Progenitor cell of endocrine pancreas (in vitro differentiated cells): ENCODE results near the gene KRT85. TPM values are rescaled to one million over a fixed set of nuclear protein-coding genes. Genes with fewer than 3 reads are reported as not detected.
"Not testable (repeated sequence)": the region's sequence is repeated elsewhere in the genome, so short reads cannot be mapped to it uniquely, and the experiment has no call there.

Source experiments
- DNase-seq: peaks from one replicate; pipeline ENCODE4 v3.0.0; 2021; ENCODE audit warnings: low spot score; ENCODE audit not compliant: unreplicated experiment
- H3K27ac Mint-ChIP-seq: 2 replicates; pipeline ENCODE4 v1.8.0; 2021; ENCODE audit warnings: mild to moderate bottlenecking, moderate library complexity, mixed read lengths
- H3K27me3 Mint-ChIP-seq: 2 replicates; pipeline ENCODE4 v1.8.0; 2021; ENCODE audit warnings: mixed read lengths
- H3K36me3 Mint-ChIP-seq: 2 replicates; pipeline ENCODE4 v1.8.0; 2022; ENCODE audit warnings: mixed read lengths; ENCODE audit not compliant: insufficient read depth
- H3K4me1 Mint-ChIP-seq: 2 replicates; pipeline ENCODE4 v1.8.0; 2021; ENCODE audit warnings: low read depth, mixed read lengths
- H3K4me3 Mint-ChIP-seq: 2 replicates; pipeline ENCODE4 v1.8.0; 2021; ENCODE audit warnings: low read depth, mild to moderate bottlenecking, moderate library complexity, mixed read lengths
- H3K9me3 Mint-ChIP-seq: 2 replicates; pipeline ENCODE4 v1.8.0; 2021; ENCODE audit warnings: low read depth, mixed read lengths
- CTCF ChIP-seq: fragments of 200-600 bp; sonication (generic); IDR thresholded peaks from one replicate; pipeline ENCODE4 v1.5.0; 2021; ENCODE audit warnings: antibody characterized with exemption, mild to moderate bottlenecking; ENCODE audit not compliant: unreplicated experiment
- total RNA-seq: library from RNA; stranded (reverse); gene quantifications from 2 replicates; pipeline ENCODE4 v1.2.1, GENCODE V29; 2021

The KRT85 gene
- total RNA-seq, 1 donor from 2014 or later: not detected

GRCh38 chr12:52347551-52348510 is 19.4 kb downstream of the KRT85 start:
- no peak for TF ChIP-seq CTCF
- Mint-ChIP-seq H3K4me3 (no peak overlapping the region), H3K9me3 (no peaks in the 10 kb centered on the region), H3K27ac (no peak overlapping the region), H3K27me3 (peaks cover 35% of the 10 kb centered on the region), H3K4me1 (peaks cover 28% of the 10 kb centered on the region), H3K36me3 (no peaks in the 10 kb centered on the region)
- DNase-seq: no peak

- H3K4me1 Mint-ChIP-seq: peaks cover 28% of the 10 kb centered on the region
- peaks cover 39% of the 10 kb centered on the region for H3K27me3 Mint-ChIP-seq
- DNase-seq: no peak
- H3K9me3 Mint-ChIP-seq: no peaks in the 10 kb centered on the region
- H3K4me3 Mint-ChIP-seq: no peak overlapping the region
- peak overlapping the region; percentile 15 for H3K27ac Mint-ChIP-seq
- TF ChIP-seq CTCF: no peak
- H3K36me3 Mint-ChIP-seq: no peaks in the 10 kb centered on the region
These were observed 20.3 kb downstream of the KRT85 start for GRCh38 chr12:52347016-52347415.

GRCh38 chr12:52346593-52346992 is 20.7 kb downstream of the KRT85 start:
- peak overlapping the region; percentile 15 for H3K27ac Mint-ChIP-seq
- H3K9me3 Mint-ChIP-seq: no peaks in the 10 kb centered on the region
- H3K4me1 Mint-ChIP-seq: peaks cover 28% of the 10 kb centered on the region
- H3K27me3 Mint-ChIP-seq: peaks cover 41% of the 10 kb centered on the region
- no peak for DNase-seq
- TF ChIP-seq CTCF: no peak
- no peak overlapping the region for H3K4me3 Mint-ChIP-seq
- no peaks in the 10 kb centered on the region for H3K36me3 Mint-ChIP-seq

- H3K4me1 Mint-ChIP-seq: peaks cover 28% of the 10 kb centered on the region
- not testable (repeated sequence) for DNase-seq, H3K36me3 Mint-ChIP-seq, H3K27ac Mint-ChIP-seq, H3K9me3 Mint-ChIP-seq, H3K4me3 Mint-ChIP-seq
- peaks cover 44% of the 10 kb centered on the region for H3K27me3 Mint-ChIP-seq
These were observed 22.2 kb downstream of the KRT85 start for GRCh38 chr12:52345041-52345440.

GRCh38 chr12:52344111-52344510 is 23.2 kb downstream of the KRT85 start:
- Mint-ChIP-seq H3K9me3 (no peaks in the 10 kb centered on the region), H3K4me3 (no peak overlapping the region), H3K27ac (no peak overlapping the region), H3K27me3 (peaks cover 47% of the 10 kb centered on the region), H3K4me1 (peaks cover 28% of the 10 kb centered on the region), H3K36me3 (no peaks in the 10 kb centered on the region)
- no peak for DNase-seq
- TF ChIP-seq CTCF: no peak

GRCh38 chr12:52343550-52343949 is 23.7 kb downstream of the KRT85 start:
- DNase-seq: no peak
- H3K27me3 Mint-ChIP-seq: peaks cover 48% of the 10 kb centered on the region
- TF ChIP-seq CTCF: no peak
- no peak overlapping the region for H3K4me3 Mint-ChIP-seq
- H3K36me3 Mint-ChIP-seq: no peaks in the 10 kb centered on the region
- H3K9me3 Mint-ChIP-seq: no peaks in the 10 kb centered on the region
- H3K4me1 Mint-ChIP-seq: peaks cover 26% of the 10 kb centered on the region
- H3K27ac Mint-ChIP-seq: no peak overlapping the region
